GM19351 (cell line): Measurements from ENCODE around the gene HLA-DPA1.

Experiments used
- ATAC-seq: cut with Tn5 transposase; IDR thresholded peaks from one replicate; pipeline ENCODE4 v1.9.1; 2021; ENCODE audit warnings: mild to moderate bottlenecking, moderate library complexity; ENCODE audit not compliant: unreplicated experiment

HLA-DPA1 gene

DNA sequence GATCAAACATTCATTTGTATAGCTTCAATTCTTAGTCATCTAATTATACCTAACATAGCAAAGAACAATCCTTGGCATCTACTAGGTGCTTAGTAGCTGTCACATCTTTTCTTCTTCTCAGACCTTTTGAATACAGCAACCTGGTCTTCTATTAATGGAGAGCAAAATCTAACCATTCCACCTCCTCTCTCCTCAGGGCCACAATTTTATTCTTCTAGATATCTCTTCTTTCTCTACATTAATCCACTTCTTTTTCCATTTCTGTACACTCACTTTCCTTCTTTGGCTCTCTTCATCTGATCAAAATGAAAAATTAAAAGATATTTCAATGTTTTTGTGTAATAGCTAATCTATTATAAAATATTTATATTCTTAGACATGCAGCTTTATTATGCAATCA is 55.0 kb downstream of the HLA-DPA1 start:
- ATAC-seq = no peak

- no peak for ATAC-seq
Observed at GRCh38 chr6:33017694-33018353, 55.6 kb downstream of the HLA-DPA1 start.

- no peak for ATAC-seq
Observed at GRCh38 chr6:33017018-33017417, 56.4 kb downstream of the HLA-DPA1 start.

GRCh38 chr6:33015798-33016197 is 57.7 kb downstream of the HLA-DPA1 start:
- no peak for ATAC-seq

- ATAC-seq = no peak
Observed at GRCh38 chr6:33014841-33015634, 58.4 kb downstream of the HLA-DPA1 start.
